Activated CD4-positive, alpha-beta T cell treated with anti-CD3 and anti-CD28 coated beads, Interleukin-10, Interleukin-2, amounts not matched to agents 100 ng/mL and 50 ng/mL, durations not matched to agents 16 hours and 8 hours (primary cell): ENCODE data around the gene CFAP107.
"Not testable (repeated sequence)": the region's sequence is repeated elsewhere in the genome, so short reads cannot be mapped to it uniquely, and the experiment has no call there.

ENCODE experiments used
- DNase-seq: peaks from one replicate; pipeline ENCODE4 v3.0.0-alpha.2; 2020

CFAP107 gene

DNA sequence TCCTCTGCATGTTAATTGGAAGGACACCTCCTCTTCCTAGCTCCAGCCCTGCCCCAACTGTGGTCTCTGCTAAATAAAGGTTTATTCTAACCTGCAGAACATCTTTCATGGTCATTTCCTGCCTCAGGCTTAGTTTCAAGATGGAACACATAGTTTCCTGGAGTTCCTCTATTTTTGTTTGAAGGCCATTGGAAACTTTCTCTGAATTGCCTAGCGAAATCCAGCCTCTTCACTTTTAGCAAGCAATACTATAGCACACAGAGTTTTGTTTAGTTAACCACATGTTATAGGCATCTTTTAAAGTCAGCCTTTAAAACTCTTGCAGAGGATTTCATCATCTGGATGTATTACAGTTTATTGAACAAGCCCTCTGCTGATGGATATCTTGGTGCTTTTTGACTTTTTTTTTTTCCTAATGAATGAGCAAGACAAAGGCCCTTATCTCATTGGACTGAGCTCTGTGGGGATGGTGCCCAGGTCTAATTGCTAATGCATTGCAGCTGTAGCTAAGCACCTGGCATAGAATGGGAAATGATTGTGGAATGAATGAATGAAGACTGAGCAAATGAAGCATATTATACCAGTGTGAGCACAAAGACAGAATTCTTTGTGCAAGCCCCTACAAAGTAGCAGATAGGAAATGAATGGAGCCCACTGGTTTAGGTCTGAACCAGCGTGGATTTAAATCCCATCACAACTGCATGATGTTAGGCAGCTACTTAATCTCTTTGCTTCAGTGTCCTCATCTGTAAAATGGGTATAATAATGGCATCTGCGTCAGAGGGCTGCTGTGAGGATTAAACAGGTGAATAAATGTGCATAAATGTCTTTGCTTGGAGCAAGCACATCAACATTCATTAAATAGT lies 641 bp upstream of the CFAP107 start:
- no peak for DNase-seq

DNA sequence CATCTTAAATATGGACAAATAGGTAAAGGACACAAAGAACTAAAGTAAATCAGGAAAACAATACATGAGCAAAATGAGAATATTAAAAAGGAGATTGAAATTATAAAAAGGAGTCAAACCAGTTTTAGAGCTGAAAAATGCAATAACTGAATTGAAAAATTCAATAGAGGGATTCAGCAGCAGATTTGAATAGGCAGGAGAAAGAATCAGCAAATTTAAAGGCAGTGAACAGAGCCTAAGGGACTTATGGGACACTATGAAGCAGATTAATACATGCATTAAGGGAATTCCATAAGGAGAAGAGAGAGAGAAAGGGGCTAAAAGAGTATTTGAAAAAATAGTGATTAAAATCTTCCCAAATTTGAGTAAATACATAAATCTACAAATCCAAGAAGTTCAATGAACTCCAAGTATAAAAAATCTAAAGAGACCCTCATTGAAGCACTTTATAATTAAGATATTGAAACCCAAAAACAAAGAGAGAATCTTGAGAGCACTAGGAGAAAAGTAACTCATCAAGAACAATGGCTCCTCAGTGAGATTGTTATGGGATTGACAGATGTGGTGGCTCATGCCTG lies 2.9 kb downstream of the CFAP107 start:
- DNase-seq = no peak

DNA sequence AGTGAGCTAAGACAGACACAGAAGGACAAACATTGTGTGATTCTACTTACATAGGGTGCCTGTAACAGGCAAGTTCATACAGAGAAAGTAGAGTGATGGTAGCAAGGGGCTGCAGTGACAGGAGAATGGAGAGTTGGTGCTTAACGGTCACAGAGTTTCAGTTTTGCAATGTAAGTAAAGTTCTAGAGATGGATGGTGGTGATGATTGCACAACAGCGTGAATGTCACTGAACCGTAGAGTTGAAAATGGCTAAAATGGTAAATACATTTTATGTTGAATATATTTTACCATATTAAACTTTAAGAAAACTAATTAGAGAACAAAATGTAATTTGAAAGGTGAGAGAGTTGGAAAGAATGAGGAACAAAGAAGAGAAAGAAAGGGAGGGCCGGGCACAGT lies 8.7 kb downstream of the CFAP107 start:
- no peak for DNase-seq

DNA sequence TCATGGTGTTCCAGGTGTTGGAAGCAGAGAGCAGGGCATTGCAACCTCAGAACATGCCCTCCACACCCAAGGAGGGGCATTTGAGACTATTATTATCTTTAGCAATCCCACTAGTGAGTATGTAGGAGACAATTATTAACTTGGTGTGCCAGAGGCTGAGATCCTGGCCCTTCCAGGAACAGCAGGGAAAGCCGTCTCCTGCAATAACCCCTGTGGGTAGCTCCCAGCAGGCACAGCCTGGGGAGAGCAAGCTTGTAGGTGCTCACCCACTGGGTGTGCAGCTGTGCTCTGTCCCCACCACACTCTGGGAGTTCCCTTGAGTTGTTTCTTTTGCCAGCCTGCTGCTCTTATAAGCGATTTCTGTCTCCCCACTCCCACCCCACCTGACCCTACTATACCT lies 10.3 kb downstream of the CFAP107 start:
- no peak for DNase-seq

DNA sequence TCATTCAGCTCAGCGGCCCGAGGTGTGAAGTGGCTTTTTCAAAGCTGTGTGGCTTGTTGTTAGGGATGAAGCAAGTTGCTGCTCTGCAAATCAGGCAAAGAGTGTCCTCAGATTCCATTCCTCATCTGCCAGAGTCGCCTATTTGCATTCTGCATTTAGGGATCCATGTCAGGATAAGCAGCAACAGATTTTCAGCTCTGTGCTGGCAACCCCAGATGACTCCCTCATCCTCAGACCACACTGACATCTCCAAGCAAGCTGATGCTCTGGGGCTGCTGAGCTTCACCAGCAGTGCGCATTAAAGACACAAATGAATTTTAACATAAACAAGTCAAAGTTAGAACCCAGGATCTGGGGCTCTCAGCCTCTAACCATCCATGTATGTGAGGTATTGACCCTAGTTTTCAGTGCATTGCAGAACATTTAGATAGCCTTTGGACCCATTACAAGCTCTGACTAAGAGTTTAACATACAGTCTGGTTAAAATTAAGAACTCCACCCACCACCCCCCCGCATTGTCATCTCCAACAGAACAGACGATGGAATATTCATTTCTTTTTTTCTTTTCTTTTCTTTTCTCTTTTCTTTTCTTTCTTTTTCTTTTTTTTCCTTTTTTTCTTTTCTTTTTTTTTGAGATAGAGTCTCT lies 10.9 kb downstream of the CFAP107 start:
- no peak for DNase-seq

DNA sequence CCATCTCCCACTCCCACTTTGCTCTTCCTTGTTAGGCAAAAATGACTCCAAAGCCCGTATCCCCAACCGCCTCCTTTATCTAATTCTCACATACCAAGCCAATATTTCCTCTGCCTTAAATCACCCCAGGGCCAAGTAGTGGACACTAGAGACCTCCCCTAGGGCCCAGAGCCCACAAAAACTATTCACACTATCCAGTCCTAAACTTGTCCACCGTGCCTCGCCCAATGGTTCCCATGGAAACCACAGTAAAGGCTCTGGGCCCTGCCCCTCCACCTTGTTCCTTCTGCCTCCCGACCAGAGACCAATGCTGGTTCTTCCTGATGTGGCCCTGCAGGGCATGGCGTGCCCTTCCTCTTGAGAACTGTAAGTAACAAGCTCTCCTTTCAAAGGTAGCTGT lies 11.8 kb downstream of the CFAP107 start:
- DNase-seq = no peak

DNA sequence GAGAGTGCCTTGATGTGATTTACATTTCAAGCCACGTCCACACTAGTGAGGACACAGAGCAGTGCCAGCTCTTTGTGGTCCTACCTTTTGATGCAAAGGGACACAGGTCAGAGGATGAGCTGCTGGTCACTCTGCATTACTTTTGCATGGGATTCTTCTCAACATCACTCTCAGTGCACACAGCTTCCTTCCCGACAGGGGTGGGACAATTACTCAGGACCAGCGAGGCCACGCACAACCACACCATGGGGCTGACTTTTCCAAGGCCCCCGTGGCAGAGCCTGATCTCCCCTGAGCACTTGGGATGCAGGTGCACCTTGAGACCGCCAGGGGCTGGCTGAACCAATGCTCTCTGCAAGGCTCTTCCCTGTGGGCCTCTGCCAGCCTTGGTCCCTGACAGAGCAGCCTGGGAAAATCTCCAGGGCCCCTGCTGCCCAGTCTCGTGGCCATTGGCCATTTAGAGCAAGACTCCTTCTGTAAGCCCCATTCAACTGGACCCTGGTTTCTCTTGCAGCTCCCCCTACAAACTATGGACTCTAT lies 14.3 kb downstream of the CFAP107 start:
- DNase-seq = no peak

DNA sequence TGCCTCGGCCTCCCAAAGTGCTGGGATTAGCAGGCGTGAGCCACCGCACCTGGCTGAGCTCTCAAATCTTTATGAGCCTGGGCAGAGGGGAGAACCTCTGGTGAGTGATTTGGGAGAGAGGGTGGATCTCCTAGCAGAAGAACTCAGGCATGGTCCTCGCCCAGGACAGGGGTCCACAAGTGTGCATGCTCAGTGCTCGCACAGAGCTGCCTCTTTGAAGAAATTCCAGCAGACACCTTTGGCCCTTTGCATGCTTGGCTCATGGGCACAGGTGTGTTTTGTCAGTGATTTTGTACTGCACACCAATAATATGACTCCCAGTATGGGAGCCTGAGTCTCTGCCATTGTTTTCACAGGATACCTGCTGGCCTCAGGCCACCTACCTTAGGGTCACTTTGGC lies 15.8 kb downstream of the CFAP107 start:
- no peak for DNase-seq

DNA sequence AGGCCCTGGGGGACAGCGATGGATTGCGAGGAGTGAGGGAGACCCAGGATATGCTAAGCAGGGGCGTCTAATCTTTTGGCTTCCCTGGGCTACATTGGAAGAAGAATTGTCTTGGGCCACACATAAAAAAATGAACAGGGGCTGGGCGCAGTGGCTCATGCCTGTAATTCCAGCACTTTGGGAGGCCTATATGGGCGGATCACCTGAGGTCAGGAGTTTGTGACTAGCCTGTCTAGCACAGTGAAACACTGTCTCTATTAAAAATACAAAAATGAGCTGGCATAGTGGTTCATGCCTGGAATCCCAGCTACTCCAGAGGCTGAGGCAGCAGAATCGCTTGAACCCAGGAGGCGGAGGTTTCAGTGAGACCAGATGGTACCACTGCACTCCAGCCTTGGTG lies 16.8 kb downstream of the CFAP107 start:
- no peak for DNase-seq

DNA sequence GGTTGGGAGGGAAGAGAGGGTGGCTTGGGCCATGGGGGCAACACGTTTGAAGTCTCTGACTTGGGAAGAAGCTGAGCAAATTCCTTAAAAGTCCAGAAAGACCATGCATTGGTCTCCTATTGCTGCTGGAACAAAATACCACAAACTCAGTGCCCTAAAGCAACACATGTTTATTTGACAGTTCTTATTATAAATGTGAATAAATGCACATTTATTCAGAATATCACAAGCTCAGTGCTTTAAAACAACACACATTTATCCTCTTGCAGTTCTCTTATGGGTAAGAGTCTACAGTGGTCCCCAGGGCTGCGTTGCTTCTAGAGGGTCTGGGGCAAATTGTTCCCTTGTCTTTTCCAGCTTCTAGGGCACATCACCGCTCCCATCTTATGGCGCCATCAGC lies 17.5 kb downstream of the CFAP107 start:
- DNase-seq = no peak

DNA sequence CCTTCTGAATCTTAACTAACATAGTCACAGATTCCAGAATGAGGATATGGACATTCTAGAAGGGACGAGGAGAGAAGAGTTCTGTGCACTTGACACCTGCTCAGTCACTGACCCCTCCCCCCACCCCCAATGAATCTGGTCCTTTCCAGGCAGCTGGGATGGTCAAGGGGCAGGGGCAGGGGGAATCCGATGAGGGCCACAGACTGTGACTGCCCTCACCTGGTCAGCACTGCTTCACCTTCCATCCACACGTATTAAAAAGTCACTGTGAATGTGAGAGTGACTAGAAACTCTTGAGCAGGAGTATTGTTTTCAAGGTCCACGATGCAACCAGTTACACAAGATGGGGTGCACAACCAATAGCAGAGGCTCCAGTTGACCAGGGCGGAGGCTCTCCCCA lies 18.0 kb downstream of the CFAP107 start:
- DNase-seq = no peak

DNA sequence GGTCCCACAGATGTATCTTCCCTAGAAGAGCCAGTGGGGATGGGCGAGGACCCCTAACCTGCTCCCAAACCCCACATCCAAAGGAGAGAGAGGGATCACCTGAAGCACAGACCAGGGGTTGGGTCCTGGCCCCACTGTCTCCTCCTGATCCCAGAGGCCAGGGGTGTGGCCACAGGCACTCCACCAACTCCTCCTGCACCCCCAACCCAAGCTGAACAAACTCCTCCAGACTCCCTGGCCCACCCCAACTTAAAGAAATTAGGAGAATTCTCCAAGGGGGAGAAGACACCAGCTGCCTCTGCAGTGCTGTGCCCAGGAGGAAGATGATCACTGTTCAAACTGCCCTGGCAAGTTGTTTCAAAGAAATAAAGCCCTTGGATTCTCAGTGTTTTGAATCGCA lies 23.0 kb downstream of the CFAP107 start:
- no peak for DNase-seq

DNA sequence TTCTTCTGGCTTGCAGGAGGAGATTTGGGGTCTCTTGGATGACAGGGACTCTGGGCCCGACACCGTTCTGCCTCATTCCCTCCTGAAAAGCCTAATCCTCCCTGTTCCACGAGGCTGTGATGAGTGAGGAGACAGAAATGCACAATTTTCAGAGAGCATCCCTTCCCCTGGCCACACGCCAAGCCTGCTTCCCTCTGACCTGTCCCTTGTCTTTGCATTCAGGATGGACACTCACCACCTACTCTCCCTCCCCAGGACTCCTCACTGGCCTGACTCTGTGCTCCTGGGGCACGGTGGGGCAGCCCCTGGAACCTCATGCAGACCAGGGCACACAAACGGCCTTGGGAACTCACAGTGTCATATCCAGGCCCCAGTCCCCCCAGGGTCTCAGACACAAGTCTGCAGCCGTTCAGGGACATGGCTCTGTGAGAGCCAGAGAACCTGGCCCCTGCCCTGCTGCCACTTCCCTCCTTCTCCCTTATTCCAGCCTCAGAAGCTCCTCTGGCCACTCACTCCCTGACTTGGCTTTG lies 24.0 kb downstream of the CFAP107 start:
- DNase-seq = no peak

DNA sequence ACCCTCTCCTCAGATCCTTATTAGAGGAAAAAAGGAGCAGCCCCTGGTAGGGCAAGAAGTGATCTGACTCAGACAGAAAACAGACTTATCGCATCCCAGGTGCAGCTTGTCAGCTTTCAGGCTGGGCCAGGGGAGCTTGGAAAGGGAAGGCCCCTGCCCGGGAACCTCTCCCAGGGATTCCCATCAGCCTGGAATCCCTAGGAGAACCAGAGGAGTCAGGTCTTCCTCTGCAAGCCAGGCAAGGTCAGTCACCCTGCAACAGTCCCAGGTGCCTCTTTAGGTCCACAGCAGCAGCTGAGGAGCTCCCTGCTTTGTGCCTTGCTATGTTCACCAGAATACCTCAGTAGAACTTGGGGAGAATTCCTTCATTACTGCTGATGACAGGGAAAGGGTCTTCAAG lies 24.6 kb downstream of the CFAP107 start:
- no peak for DNase-seq

DNA sequence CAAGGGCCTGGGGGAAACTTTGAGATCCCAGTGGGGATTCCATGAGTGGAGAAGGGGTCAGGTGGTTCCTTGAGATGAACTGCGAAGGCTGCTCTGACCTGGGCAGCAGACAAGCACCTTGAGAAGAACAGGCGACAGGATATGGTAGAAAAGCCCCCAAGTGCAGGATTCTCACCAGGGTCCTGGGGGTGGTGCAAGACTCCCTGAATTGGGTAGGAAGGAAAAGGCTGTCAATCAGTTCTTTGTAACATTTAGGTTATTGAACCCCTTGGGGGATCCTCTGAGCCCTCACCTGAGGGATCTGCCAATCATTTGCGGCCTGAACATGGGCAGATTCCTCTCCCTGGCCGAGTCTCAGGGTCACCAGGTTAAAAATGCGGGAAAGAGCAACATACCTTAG lies 25.2 kb downstream of the CFAP107 start:
- no peak for DNase-seq

DNA sequence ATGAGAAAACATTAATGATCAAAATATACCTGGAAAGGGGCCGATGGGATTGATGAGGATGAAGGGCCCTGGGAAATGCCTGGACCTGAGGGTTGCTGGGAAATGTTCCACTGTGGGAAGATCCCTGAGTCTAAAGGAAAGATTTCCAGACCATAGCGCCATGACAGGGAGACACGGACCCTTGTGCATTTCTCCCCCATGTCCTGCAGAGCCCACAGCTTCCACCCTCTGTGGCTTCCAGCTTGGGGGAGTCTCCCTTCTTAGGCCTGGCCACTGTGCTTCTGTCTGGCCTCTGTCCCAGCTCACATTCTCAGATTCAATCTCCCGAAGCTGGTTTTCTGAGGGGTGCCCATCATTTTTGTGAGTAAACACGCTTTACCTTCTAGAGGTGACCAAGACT lies 26.5 kb downstream of the CFAP107 start:
- no peak for DNase-seq

DNA sequence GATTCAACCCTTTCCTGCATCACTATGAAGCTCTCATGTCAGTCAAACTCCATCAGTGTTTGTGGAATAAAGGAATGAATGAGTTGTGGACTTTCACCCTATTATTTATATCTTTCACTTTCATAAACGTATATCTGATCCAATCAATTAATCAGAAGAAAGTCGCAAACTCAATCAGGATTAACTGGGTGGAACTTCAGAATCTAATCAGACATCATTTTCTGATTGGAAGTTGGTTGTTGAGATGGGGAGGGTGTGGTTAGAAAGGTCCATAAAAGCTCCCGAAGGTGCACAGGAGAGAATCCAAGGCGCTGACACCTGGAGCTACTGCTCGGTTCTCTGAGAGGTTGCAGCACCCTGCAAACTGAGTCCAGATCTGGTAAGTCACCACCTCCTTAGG lies 27.4 kb downstream of the CFAP107 start, which contains the start of gene PRAMEF12:
Gene PRAMEF12, plus strand, starts transcription at position 301 of the 400 bp plus-strand sequence. CDS start 1,130 bp downstream, outside the sequence.
- no peak for DNase-seq

DNA sequence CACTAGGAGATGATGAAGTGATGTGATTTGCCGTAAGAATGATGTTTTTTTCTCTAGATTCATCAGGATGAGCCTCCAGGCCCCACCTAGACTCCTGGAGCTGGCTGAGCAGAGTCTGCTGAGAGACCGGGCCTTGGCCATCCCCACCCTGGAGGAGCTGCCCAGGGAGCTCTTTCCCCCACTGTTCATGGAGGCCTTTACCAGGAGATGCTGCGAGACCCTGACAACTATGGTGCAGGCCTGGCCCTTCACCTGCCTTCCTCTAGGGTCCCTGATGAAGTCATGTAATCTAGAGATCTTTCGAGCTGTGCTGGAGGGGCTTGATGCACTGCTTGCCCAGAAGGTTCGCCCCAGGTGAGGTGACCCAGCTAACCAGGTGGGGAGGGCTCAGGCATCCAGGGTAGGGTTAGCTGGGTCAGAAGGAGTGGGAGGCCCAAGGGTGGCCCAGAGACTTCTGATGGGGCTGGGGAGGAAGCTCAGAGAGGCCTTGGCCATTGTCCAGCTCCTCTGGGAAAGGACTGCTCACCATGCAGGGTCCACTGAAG lies 28.9 kb downstream of the CFAP107 start:
- no peak for DNase-seq

DNA sequence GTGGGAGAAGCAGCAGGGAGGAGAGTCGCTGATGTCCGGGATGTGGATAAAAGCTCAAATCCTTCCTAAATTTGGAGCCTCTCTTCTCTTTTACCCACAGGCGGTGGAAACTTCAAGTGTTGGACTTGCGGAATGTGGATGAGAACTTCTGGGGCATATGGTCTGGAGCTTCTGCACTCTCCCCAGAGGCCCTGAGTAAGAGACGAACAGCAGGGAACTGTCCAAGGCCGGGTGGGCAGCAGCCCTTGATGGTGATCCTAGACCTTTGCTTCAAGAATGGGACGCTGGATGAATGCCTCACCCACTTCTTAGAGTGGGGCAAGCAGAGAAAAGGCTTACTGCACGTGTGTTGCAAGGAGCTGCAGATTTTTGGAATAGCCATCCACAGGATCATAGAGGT lies 29.4 kb downstream of the CFAP107 start:
- DNase-seq = no peak

DNA sequence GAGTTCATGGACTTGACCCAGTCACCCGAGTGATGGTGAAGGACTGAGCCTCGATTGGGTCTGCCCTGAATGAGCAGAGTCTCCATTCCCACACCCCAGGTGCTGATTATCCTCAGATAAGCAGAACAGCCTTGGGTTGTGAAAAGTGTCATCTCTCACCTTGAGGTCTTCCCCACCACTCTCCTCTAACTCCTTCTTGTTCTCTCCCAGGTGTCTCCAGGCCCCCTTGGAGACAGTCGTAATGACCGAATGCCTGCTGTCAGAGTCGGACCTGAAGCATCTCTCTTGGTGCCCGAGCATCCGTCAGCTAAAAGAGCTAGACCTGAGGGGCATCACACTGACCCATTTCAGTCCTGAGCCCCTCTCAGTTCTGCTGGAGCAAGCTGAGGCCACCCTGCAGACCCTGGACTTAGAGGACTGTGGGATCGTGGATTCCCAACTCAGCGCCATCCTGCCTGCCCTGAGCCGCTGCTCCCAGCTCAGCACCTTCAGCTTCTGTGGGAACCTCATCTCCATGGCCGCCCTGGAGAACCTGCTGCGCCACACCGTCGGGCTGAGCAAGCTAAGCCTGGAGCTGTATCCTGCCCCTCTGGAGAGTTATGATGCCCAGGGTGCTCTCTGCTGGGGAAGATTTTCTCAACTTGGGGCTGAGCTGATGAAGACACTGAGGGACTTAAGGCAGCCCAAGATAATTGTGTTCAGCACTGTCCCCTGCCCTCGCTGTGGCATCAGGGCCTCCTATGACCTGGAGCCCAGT lies 31.0 kb downstream of the CFAP107 start:
- no peak for DNase-seq

DNA sequence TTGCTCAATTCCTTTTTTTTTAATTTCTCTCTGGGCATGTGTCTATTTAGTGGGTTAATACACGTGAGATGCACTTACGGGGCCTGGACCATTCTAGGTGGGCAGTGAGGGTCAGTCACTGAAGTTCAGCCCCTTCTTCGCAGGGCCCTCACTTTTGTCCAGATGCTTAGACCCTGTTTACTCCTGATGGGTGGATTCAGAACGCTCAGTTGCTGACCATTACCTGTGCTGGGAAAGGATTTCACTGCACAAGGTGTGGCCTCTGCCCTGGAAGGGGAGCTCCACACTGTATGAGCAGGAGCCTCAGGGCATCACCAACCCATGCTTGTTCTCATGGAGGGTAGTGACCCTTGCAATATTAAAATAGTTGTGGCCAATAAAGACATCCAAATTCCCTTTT lies 32.1 kb downstream of the CFAP107 start:
- no peak for DNase-seq

DNA sequence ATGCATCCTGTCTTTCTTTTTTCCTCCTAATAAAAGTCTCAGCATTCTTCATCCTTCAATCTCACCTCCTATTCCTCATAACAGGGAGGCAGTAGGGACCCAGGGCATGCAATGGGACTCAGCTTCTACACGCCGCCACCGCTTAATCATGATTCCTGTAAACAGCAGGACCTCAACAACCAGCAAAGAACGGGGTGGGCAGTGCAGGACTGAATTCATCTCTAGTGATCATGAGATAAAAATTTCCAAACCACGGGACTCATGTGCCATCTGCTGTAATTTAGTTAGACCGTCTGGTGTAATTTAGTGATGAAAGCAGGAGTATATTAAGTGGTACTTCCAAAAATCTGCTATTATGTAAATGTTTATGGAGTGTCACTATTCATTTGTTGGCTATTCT lies 32.9 kb downstream of the CFAP107 start:
- no peak for DNase-seq

DNA sequence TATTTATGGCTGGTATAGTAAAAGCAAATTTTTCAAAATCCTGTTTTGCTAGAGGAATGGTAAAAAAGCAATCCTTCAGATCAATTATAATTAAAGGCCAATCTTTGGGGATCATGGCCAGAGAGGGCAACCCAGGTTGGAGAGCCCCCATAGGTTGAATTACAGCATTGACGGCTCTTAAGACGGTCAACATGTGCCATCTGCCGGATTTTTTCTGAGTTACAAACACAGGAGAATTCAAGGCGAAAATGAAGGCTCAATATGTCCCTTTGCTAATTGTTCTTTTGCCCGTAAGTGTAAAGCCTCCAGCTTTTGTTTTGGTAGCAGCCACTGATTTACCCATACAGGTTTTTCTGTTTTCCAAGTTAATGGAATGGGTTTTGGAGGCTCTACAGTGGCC lies 35.5 kb downstream of the CFAP107 start:
- DNase-seq = not testable (repeated sequence)
